GM21723 (cell line): Measurements from ENCODE around the gene TPM1.

Source experiments
- ATAC-seq: cut with Tn5 transposase; IDR thresholded peaks from one replicate; pipeline ENCODE4 v1.9.1; 2021; ENCODE audit warnings: mild to moderate bottlenecking, moderate library complexity; ENCODE audit not compliant: unreplicated experiment

TPM1 gene

GRCh38 chr15:63015618-63016017, 26.9 kb upstream of the TPM1 start:
- no peak for ATAC-seq

- no peak for ATAC-seq
These were observed 26.3 kb upstream of the TPM1 start for GRCh38 chr15:63016234-63016633.

- ATAC-seq, result no peak
These were observed 23.9 kb upstream of the TPM1 start for GRCh38 chr15:63018639-63019038.

GRCh38 chr15:63019511-63020109, 22.9 kb upstream of the TPM1 start:
- ATAC-seq, result no peak

GRCh38 chr15:63020128-63020527, 22.4 kb upstream of the TPM1 start:
- ATAC-seq, result no peak

GRCh38 chr15:63020759-63021430, 21.7 kb upstream of the TPM1 start:
- ATAC-seq, result no peak

GRCh38 chr15:63022181-63022580, 20.4 kb upstream of the TPM1 start:
- no peak for ATAC-seq

GRCh38 chr15:63022663-63023062, 19.9 kb upstream of the TPM1 start:
- ATAC-seq, result no peak

- no peak for ATAC-seq
These were observed 19.1 kb upstream of the TPM1 start for GRCh38 chr15:63023351-63023945.

GRCh38 chr15:63025460-63025859, 17.1 kb upstream of the TPM1 start:
- no peak for ATAC-seq

GRCh38 chr15:63027646-63028045, 14.9 kb upstream of the TPM1 start:
- ATAC-seq, result no peak

- ATAC-seq, result no peak
These were observed 14.0 kb upstream of the TPM1 start for GRCh38 chr15:63028442-63029110.

- no peak for ATAC-seq
These were observed 12.9 kb upstream of the TPM1 start for GRCh38 chr15:63029676-63030075.

- no peak for ATAC-seq
These were observed 12.4 kb upstream of the TPM1 start for GRCh38 chr15:63030101-63030551.

GRCh38 chr15:63034578-63034977, 8.0 kb upstream of the TPM1 start:
- ATAC-seq, result no peak

- ATAC-seq, result no peak
These were observed 7.3 kb upstream of the TPM1 start for GRCh38 chr15:63035253-63035652.

- no peak for ATAC-seq
These were observed 6.6 kb upstream of the TPM1 start for GRCh38 chr15:63035977-63036376.

GRCh38 chr15:63037976-63038720, 4.4 kb upstream of the TPM1 start:
- ATAC-seq, result no peak

GRCh38 chr15:63038926-63039673, 3.4 kb upstream of the TPM1 start:
- ATAC-seq, result no peak

GRCh38 chr15:63039811-63040210, 2.7 kb upstream of the TPM1 start:
- no peak for ATAC-seq
